Left ventricle myocardium superior (tissue), 1 donor: ENCODE data around the gene YIF1A. TPM values are rescaled to one million over a fixed set of nuclear protein-coding genes. Genes with fewer than 3 reads are reported as not detected.

Source experiments
- ATAC-seq: fragments of 200-7000 bp; cut with Tn5 transposase; one replicate; pipeline ENCODE4 v1.9.1; 2020; ENCODE audit warnings: mild to moderate bottlenecking, moderate library complexity
- DNase-seq: peaks from one replicate; pipeline ENCODE4 v3.0.0-alpha.2; 2020
- intact Hi-C: fragments of 100-400 bp; cut with micrococcal nuclease; formaldehyde crosslinking; loops from one replicate; pipeline ENCODE4 v1.11.0; 2022
- long read RNA-seq: library from polyadenylated mRNA; unstranded; transcript quantifications from one replicate; pipeline ENCODE4 v2.0.0, GENCODE V29; 2021
- total RNA-seq: library from RNA; stranded (reverse); fragmentation: NEBNext Ultra II Directional; extraction: Animal tissue kit (Norgen Biotek cat#: 25700); gene quantifications from one replicate; pipeline ENCODE4 v1.2.1, GENCODE V29; 2021
- donor health status: DM: no; HTN: yes; CAD: no; lungs with severe emphysema.

YIF1A gene
- 41.1 TPM for total RNA-seq
- long read RNA-seq, transcript YIF1A-203 (8 exons, 1,124 nt) = major isoform, 79 of 96 reads
- long read RNA-seq, partial matches to known transcripts = 9 of 96 reads
- long read RNA-seq, other reads (novel, unspliced or antisense) = 4 of 96 reads

- intact Hi-C loops = no loop called here
- DNase-seq = peak; percentile 99
- ATAC-seq = peak; percentile 95
Observed at GRCh38 chr11:66288671-66289547, at the start of gene YIF1A. Gene YIF1A (minus strand): TSS chr11:66289143. CDS start chr11:66288985, 158 bp downstream.

GRCh38 chr11:66337103-66337899 is 48.4 kb upstream of the YIF1A start:
- DNase-seq (no peak), ATAC-seq (peak; percentile 4)
- intact Hi-C loops = no loop called here

GRCh38 chr11:66336234-66337102 is 47.5 kb upstream of the YIF1A start, which contains the start of gene RIN1:
Gene RIN1 (minus strand): TSS chr11:66336434. CDS start chr11:66336402, 32 bp downstream.
- peak; percentile 59 for DNase-seq
- intact Hi-C loops = no loop called here
- ATAC-seq = peak; percentile 70

- ATAC-seq (peak; percentile 29), DNase-seq (peak; percentile 41)
- intact Hi-C loops = no loop called here
Observed at GRCh38 chr11:66335531-66336233, 46.7 kb upstream of the YIF1A start.

- intact Hi-C loops = no loop called here
- no peak for ATAC-seq
- no peak for DNase-seq
Observed at GRCh38 chr11:66334605-66335442, 45.9 kb upstream of the YIF1A start.

- intact Hi-C loops = no loop called here
- ATAC-seq (no peak), DNase-seq (no peak)
Observed at GRCh38 chr11:66333896-66334604, 45.1 kb upstream of the YIF1A start.

GRCh38 chr11:66333220-66333877 is 44.4 kb upstream of the YIF1A start:
- DNase-seq = no peak
- intact Hi-C loops = no loop called here
- no peak for ATAC-seq

GRCh38 chr11:66332371-66333219 is 43.7 kb upstream of the YIF1A start:
- DNase-seq = no peak
- ATAC-seq = no peak

GRCh38 chr11:66331542-66332370 is 42.8 kb upstream of the YIF1A start:
- intact Hi-C loops = no loop called here
- DNase-seq = peak; percentile 13
- no peak for ATAC-seq

More at GRCh38 chr11:66332371-66333219, 43.7 kb upstream of the YIF1A start:
- intact Hi-C loops = no loop called here

GRCh38 chr11:66330931-66331330 is 42.0 kb upstream of the YIF1A start:
- intact Hi-C loops = no loop called here
- ATAC-seq (no peak), DNase-seq (peak; percentile 23)

GRCh38 chr11:66329165-66329673 is 40.3 kb upstream of the YIF1A start:
- intact Hi-C loops = no loop called here
- no peak for DNase-seq

GRCh38 chr11:66328302-66329144 is 39.6 kb upstream of the YIF1A start:
- intact Hi-C loops = loop anchor here (1.0 kb wide), 1 partner anchor 16 kb away; no protein-coding TSS in a partner anchor
- ATAC-seq = peak; percentile 75
- peak; percentile 86 for DNase-seq

More at GRCh38 chr11:66329165-66329673, 40.3 kb upstream of the YIF1A start:
- ATAC-seq = no peak

GRCh38 chr11:66328031-66328301 is 39.0 kb upstream of the YIF1A start:
- DNase-seq (peak; percentile 35), ATAC-seq (peak; percentile 2)
- intact Hi-C loops = loop anchor here (1.0 kb wide), 1 partner anchor 16 kb away; no protein-coding TSS in a partner anchor
